DMS153 treated with DMSO at 0.1 percent for 48 hours (cell line): ENCODE measurements around the gene TTC38.
"Not testable (repeated sequence)": the region's sequence is repeated elsewhere in the genome, so short reads cannot be mapped to it uniquely, and the experiment has no call there.

Experiments used
- DNase-seq: peaks from one replicate; lab custom pipeline; 2025; ENCODE audit not compliant: unreplicated experiment; lab: John Stamatoyannopoulos, UW

Gene TTC38

GRCh38 chr22:46295277-46295971 is 27.6 kb downstream of the TTC38 start:
- no peak for DNase-seq

DNA sequence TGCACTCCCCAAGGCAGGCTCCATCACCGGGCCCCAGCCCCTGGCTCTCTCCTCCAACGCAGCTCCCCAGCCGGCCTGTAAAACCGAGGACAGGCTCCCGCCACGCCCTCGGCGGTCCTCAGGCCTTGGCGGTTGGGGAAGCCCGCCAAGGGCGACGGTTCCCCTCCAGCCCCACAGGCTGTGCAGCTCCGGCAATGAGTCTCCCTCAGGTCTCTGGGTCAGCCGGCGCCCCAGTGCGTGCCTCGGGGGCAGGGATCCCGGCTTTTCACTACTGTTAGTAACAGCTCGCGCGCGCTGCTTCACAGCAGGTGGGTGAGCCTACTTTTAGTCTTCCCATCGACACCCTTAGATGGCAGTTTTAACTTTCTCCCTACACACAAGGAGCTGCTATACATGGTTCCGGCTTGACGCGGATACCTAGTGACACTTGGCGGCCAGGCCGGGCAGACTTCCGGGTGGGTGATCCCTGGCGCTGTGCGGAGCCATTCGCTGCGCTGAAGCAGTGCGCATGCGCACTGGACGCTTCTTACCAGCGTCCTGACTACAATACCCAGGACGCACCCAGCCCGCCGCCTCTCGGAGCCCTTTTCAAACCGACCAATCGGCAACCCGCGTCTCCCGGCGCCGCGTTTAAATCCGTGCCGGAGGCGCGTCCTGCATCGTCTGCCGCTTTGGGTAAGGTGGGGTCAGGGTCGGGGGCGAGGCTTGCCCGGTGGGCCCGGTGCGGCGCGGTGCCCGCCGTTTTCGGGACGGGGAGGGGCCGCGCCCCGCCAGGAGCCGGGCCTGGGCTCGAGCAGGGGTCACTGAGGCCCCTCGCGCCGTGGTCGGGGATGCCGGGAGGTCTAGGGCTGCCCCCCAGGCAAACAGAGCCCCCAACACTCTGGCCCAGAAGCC is 28.7 kb downstream of the TTC38 start, which contains the start of gene GTSE1:
Gene GTSE1 (plus strand): TSS at position 614 of the 894 bp plus-strand sequence. CDS start 531 bp downstream, outside the sequence.
- DNase-seq: peak; percentile 96

- DNase-seq: no peak
These were observed 29.5 kb downstream of the TTC38 start for GRCh38 chr22:46297151-46297812.

DNA sequence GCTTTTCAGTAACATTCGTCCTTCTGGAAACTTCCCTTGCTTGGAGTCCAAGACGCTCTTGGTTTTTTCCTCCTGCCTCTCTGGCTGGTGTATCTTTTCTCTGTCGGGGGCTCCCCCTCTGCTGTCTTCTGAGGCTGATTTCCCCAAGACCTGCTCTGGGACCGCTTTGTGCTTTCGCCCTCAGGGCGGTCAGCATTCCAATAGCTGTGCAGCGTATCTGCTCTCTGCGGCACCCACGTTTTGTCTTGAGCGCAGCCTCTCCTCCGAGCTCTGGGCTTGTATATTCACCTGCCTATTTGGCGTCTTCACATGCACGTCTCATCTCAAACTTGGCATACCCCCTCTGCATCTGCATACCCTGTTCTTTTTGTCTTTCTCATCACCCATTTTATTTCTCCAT is 31.3 kb downstream of the TTC38 start:
- no peak for DNase-seq

DNA sequence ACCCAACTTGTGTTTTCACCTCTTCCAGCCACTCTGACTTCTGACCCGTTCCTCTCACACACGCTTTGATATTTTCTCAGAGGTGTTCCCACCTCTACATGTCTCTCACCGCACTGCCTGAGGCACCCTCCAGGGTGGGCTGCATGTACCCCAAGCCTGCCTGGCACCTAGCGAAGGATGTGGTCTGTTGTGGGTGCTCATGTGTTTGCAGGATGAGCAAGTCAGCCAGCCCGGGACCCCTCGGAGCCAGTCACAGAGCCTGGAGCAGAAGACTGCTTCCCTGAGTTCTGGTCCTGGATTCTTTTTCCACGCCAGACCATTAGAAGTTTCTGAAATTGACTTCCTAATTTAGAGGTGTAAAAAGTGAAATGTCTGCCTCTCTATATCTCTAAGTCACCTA is 32.7 kb downstream of the TTC38 start:
- no peak for DNase-seq

GRCh38 chr22:46303347-46303965 is 35.6 kb downstream of the TTC38 start:
- DNase-seq: no peak

DNA sequence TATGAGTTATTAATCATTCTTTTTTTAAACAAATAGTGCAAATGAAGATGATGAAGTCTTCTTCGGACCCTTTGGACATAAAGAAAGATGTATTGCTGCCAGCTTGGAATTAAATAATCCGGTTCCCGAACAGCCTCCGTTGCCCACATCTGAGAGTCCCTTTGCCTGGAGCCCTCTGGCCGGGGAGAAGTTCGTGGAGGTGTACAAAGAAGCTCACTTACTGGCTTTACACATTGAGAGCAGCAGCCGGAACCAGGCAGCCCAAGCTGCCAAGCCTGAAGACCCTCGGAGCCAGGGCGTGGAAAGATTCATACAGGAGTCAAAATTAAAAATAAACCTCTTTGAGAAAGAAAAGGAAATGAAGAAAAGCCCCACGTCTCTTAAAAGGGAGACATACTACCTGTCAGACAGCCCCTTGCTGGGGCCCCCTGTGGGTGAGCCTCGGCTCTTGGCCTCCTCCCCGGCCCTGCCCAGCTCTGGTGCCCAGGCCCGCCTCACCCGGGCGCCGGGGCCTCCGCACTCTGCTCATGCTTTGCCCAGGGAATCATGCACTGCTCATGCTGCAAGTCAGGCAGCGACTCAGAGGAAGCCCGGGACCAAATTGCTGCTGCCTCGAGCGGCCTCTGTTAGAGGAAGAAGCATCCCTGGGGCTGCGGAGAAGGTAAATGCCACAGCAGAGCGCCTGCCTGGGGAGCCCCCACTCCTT is 40.6 kb downstream of the TTC38 start:
- DNase-seq: no peak

- DNase-seq: no peak
These were observed 41.8 kb downstream of the TTC38 start for GRCh38 chr22:46309526-46310085.

- DNase-seq: no peak
These were observed 44.2 kb downstream of the TTC38 start for GRCh38 chr22:46312056-46312455.

DNA sequence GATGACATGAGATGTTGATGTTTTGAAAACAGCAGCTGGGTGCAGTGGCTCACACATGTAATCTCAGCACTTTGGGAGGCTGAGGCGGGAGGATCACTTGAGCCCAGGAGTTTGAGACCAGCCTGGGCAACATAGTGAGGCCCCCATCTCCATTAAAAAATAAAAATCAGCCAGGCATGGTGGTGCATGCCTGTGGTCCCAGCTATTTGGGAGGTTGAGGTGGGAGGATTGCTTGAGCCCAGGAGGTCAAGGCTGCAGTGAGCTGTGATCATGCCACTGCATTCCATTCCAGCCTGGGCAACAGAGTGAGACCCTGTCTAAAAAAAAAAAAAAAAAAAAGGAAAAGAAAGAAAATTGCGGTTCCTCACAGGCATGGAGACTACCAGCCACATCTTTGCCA is 45.0 kb downstream of the TTC38 start:
- not testable (repeated sequence) for DNase-seq

- DNase-seq: no peak
These were observed 48.2 kb downstream of the TTC38 start for GRCh38 chr22:46315976-46316375.

- DNase-seq: no peak
These were observed 49.8 kb downstream of the TTC38 start for GRCh38 chr22:46317646-46318045.

- no peak for DNase-seq
These were observed 50.8 kb downstream of the TTC38 start for GRCh38 chr22:46318576-46318975.

- no peak for DNase-seq
These were observed 51.5 kb downstream of the TTC38 start for GRCh38 chr22:46319319-46319718.

DNA sequence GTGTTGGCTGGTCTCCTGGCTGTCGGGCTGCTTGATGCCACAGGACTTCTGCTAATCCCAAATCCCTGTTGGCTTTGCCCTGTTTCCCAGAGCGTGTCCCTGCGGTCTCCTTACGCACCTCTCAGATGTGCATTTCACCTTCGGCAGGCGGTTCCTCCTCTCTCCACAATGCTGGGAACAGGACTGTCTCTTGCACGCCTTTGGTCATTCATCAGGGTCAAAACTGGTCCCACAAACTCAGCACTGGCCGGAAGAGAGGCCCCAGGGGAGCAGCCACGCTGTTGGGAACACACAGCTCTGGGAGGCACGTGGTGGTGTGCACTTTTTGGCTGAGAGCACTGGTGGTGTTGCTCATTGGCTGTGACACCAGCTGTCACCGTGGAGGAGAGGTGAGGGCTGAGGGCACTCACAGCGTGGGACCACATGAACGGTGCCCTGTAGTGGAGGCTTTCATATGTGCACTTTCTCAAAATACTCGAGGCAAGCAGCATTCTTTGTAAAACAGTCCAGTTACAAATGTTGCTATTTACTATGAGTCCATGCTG is 52.4 kb downstream of the TTC38 start:
- DNase-seq: no peak

- no peak for DNase-seq
These were observed 53.0 kb downstream of the TTC38 start for GRCh38 chr22:46320716-46321386.

DNA sequence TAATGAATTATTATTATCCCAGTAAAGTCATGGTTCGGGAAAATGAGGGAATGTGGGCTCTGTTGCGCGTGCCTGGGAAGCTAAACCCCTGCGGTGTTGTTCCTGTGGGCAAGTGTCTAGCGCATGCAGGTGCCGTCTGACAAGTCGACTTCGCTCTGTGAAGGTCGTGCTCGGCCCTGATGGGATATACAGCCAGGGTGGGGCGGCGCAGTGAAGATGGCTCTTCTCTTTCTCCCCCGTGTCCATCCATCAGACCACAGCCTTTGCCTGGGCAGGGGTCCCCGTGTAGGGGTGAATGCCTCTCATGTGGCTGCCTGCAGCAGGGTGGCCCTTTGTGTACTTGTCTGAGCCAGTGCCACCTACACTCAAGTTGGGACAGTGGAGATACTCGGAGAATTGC is 54.9 kb downstream of the TTC38 start:
- DNase-seq: no peak

- DNase-seq: no peak
These were observed 55.4 kb downstream of the TTC38 start for GRCh38 chr22:46323162-46323561.

GRCh38 chr22:46326066-46326680 is 58.4 kb downstream of the TTC38 start:
- DNase-seq: no peak
